Vagina (tissue), 2 donors: ENCODE results near the gene KCND1. TPM values are rescaled to one million over a fixed set of nuclear protein-coding genes. Genes with fewer than 3 reads are reported as not detected.

ENCODE experiments used
- DNase-seq, 2 donors: peaks; one replicate each; pipeline ENCODE4 v3.0.0-alpha.2; 2017; ENCODE audit errors: extremely low spot score in 2 of 2
- H3K27ac ChIP-seq: fragments of 200-600 bp; sonication (generic); one replicate; pipeline ENCODE4 v1.5.1; 2019
- H3K27me3 ChIP-seq: fragments of 200-600 bp; sonication (generic); one replicate; pipeline ENCODE4 v1.5.1; 2019
- H3K36me3 ChIP-seq, 2 donors: fragments of 200-600 bp; sonication (generic); one replicate each; pipeline ENCODE4 v1.5.1; 2017 to 2019
- H3K4me1 ChIP-seq: fragments of 200-600 bp; sonication (generic); one replicate; pipeline ENCODE4 v1.5.1; 2019
- H3K4me3 ChIP-seq, 2 donors: fragments of 200-600 bp; sonication (generic); 1 replicate in 1 of 2; 2 replicates in 1 of 2; pipeline ENCODE4 v1.5.1; 2016 to 2019
- H3K9me3 ChIP-seq: fragments of 200-600 bp; sonication (generic); one replicate; pipeline ENCODE4 v1.5.1; 2019
- POLR2A ChIP-seq, 2 donors: fragments of 450-650 bp; IDR thresholded peaks; one replicate each; pipeline ENCODE4 v1.6.1; 2017; ENCODE audit warnings: antibody characterized with exemption in 2 of 2, mild to moderate bottlenecking in 2 of 2, moderate library complexity in 2 of 2
- POLR2AphosphoS5 ChIP-seq, 2 donors: sonication (generic); formaldehyde crosslinking; IDR thresholded peaks; one replicate each; pipeline ENCODE4 v1.9.0; 2017; ENCODE audit warnings: antibody characterized with exemption in 2 of 2, mild to moderate bottlenecking in 2 of 2, low read depth in 1 of 2; ENCODE audit not compliant: insufficient read depth in 1 of 2
- intact Hi-C: fragments of 100-400 bp; cut with DNase I; formaldehyde crosslinking; loops from one replicate; pipeline ENCODE4 v1.15.1; 2023
- total RNA-seq: library from RNA; depleted of rRNA; stranded (reverse); fragments of >200 nt; gene quantifications from one replicate; pipeline ENCODE4 v1.2.3, GENCODE V29; 2016
- TF ChIP-seq, protein P1 (sequence below), 3 experiments: fragments of 450-650 bp in 2 of 3; fragments of 200-600 bp in 1 of 3; sonication (generic) in 1 of 3; IDR thresholded peaks; one replicate each; pipeline ENCODE4 v1.5.1; 2017 to 2019; ENCODE audit warnings: antibody characterized with exemption in 3 of 3, mild to moderate bottlenecking in 2 of 3, moderate library complexity in 2 of 3

The KCND1 gene
- total RNA-seq, result 2.0 TPM

- Histone ChIP-seq H3K27me3 (no peaks in the 10 kb centered on the region), H3K4me3 (peak within 1 kb of the TSS; percentile 35 to 47), H3K36me3 (no peaks in the 10 kb centered on the region), H3K4me1 (peaks cover 8% of the 10 kb centered on the region), H3K9me3 (no peaks in the 10 kb centered on the region), H3K27ac (peak within 1 kb of the TSS; percentile 54)
- no peak for DNase-seq
- TF ChIP-seq POLR2AphosphoS5 (IDR thresholded peaks at IDR 0.05; ENCODE audit: insufficient read depth in 1 of 2, low read depth in 1 of 2) (no peak), POLR2A (IDR thresholded peaks at IDR 0.05) (no peak)
- TF ChIP-seq, protein P1, sequence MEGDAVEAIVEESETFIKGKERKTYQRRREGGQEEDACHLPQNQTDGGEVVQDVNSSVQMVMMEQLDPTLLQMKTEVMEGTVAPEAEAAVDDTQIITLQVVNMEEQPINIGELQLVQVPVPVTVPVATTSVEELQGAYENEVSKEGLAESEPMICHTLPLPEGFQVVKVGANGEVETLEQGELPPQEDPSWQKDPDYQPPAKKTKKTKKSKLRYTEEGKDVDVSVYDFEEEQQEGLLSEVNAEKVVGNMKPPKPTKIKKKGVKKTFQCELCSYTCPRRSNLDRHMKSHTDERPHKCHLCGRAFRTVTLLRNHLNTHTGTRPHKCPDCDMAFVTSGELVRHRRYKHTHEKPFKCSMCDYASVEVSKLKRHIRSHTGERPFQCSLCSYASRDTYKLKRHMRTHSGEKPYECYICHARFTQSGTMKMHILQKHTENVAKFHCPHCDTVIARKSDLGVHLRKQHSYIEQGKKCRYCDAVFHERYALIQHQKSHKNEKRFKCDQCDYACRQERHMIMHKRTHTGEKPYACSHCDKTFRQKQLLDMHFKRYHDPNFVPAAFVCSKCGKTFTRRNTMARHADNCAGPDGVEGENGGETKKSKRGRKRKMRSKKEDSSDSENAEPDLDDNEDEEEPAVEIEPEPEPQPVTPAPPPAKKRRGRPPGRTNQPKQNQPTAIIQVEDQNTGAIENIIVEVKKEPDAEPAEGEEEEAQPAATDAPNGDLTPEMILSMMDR (IDR thresholded peaks at IDR 0.05), result no peak
- intact Hi-C loops, result no loop called here
These were observed at the start of gene KCND1 for GRCh38 chrX:48971249-48972219. TSS of gene KCND1 (minus strand) at chrX:48971844. CDS start at chrX:48970271, 1,573 bp downstream.

GRCh38 chrX:49019599-49020249, 48.1 kb upstream of the KCND1 start:
- intact Hi-C loops, result no loop called here
- no peak for DNase-seq
- Histone ChIP-seq H3K36me3 (no peaks in the 10 kb centered on the region), H3K4me3 (no peak overlapping the region), H3K4me1 (no peaks in the 10 kb centered on the region), H3K27ac (no peak overlapping the region), H3K9me3 (no peaks in the 10 kb centered on the region), H3K27me3 (no peaks in the 10 kb centered on the region)
- TF ChIP-seq, protein P1 (IDR thresholded peaks at IDR 0.05), result no peak
- no peak for TF ChIP-seq POLR2AphosphoS5 (IDR thresholded peaks at IDR 0.05; ENCODE audit: insufficient read depth in 1 of 2, low read depth in 1 of 2)
- no peak for TF ChIP-seq POLR2A (IDR thresholded peaks at IDR 0.05)

DNA sequence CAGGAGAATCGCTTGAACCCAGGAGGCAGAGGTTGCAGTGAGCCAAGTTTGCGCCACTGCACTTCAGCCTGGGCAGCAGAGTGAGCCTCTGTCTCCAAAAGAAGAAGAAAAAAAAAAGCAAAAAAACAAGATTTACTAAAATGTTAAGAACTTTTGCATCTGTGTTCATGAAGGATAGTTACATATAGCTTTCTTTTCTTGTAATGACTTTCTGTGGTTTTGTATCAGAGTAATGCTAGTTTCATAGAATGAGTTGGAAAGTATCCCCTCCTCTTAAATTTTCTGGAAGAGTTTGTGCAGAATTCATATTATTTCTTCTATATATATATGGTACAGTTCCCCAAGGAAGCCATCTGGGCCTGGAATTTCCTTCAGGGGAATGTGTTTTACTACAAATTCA, 47.4 kb upstream of the KCND1 start:
- DNase-seq, result no peak
- H3K4me1 ChIP-seq, result no peaks in the 10 kb centered on the region
- H3K27ac ChIP-seq, result no peak overlapping the region
- intact Hi-C loops, result no loop called here
- TF ChIP-seq POLR2AphosphoS5 (IDR thresholded peaks at IDR 0.05; ENCODE audit: insufficient read depth in 1 of 2, low read depth in 1 of 2) (no peak), POLR2A (IDR thresholded peaks at IDR 0.05) (no peak)
- TF ChIP-seq, protein P1 (IDR thresholded peaks at IDR 0.05), result no peak
- no peaks in the 10 kb centered on the region for H3K27me3 ChIP-seq
- no peaks in the 10 kb centered on the region for H3K36me3 ChIP-seq
- no peak overlapping the region for H3K4me3 ChIP-seq
- no peaks in the 10 kb centered on the region for H3K9me3 ChIP-seq

GRCh38 chrX:49003696-49004095, 32.1 kb upstream of the KCND1 start:
- H3K36me3 ChIP-seq, result peaks cover 0 to 4% of the 10 kb centered on the region in 2 donors
- no peak for DNase-seq
- no peak overlapping the region for H3K4me3 ChIP-seq
- H3K4me1 ChIP-seq, result peaks cover 11% of the 10 kb centered on the region
- TF ChIP-seq POLR2A (IDR thresholded peaks at IDR 0.05) (no peak), POLR2AphosphoS5 (IDR thresholded peaks at IDR 0.05; ENCODE audit: insufficient read depth in 1 of 2, low read depth in 1 of 2) (no peak)
- TF ChIP-seq, protein P1 (IDR thresholded peaks at IDR 0.05), result no peak
- H3K9me3 ChIP-seq, result no peaks in the 10 kb centered on the region
- no peaks in the 10 kb centered on the region for H3K27me3 ChIP-seq
- no peak overlapping the region for H3K27ac ChIP-seq
- intact Hi-C loops, result no loop called here
